H1 (cell line): Measurements from ENCODE around the gene GDPD3. TPM values are rescaled to one million over a fixed set of nuclear protein-coding genes. Genes with fewer than 3 reads are reported as not detected.

Experiments used
- ASH2L ChIP-seq: fragments of 200-600, 300-600 bp; sonication (generic); IDR thresholded peaks from one replicate; pipeline ENCODE4 v1.7.1; 2017; ENCODE audit warnings: low read length
- ATF3 ChIP-seq: IDR thresholded peaks from 2 replicates; pipeline ENCODE4 v1.6.1; 2011; ENCODE audit warnings: low read depth, mild to moderate bottlenecking, low read length; ENCODE audit not compliant: insufficient read depth
- BACH1 ChIP-seq: IDR thresholded peaks from 2 replicates; pipeline ENCODE4 v1.6.1; 2012; ENCODE audit warnings: low read length, improper control_type of control experiment
- BRCA1 ChIP-seq: IDR thresholded peaks from 2 replicates; pipeline ENCODE4 v1.6.1; 2012; ENCODE audit warnings: low read depth, low read length, improper control_type of control experiment
- CTBP2 ChIP-seq: IDR thresholded peaks from 2 replicates; pipeline ENCODE4 v1.7.0; 2011; ENCODE audit warnings: borderline replicate concordance, mild to moderate bottlenecking, moderate library complexity, mixed read lengths, low read length; ENCODE audit not compliant: insufficient read depth, insufficient read length
- CTCF ChIP-seq, 3 experiments: IDR thresholded peaks; 1 replicate in 2 of 3; 2 replicates in 1 of 3; pipeline versions ENCODE4 v1.5.1 to v1.6.1; 2011; ENCODE audit warnings: low read length in 3 of 3, mild to moderate bottlenecking in 3 of 3, inconsistent platforms in 2 of 3, low read depth in 1 of 3, moderate library complexity in 1 of 3; ENCODE audit not compliant: insufficient read depth in 1 of 3; ENCODE audit errors: control extremely low read depth in 1 of 3
- EZH2 ChIP-seq: fragments of 200-600 bp; sonication (generic); IDR thresholded peaks from 2 replicates; pipeline ENCODE4 v1.7.1; 2012; ENCODE audit warnings: low read depth, mild to moderate bottlenecking, moderate library complexity, low read length, inconsistent platforms; ENCODE audit not compliant: severe bottlenecking
- FOSL1 ChIP-seq: IDR thresholded peaks from 2 replicates; pipeline ENCODE4 v1.6.1; 2011; ENCODE audit warnings: mild to moderate bottlenecking, low read depth, low read length, moderate library complexity; ENCODE audit not compliant: insufficient read depth
- GABPA ChIP-seq: IDR thresholded peaks from 2 replicates; pipeline ENCODE4 v1.6.1; 2011; ENCODE audit warnings: mild to moderate bottlenecking, low read length, moderate library complexity, borderline replicate concordance; ENCODE audit not compliant: insufficient read depth
- GTF2F1 ChIP-seq: IDR thresholded peaks from 2 replicates; pipeline ENCODE4 v1.6.1; 2012; ENCODE audit warnings: low read depth, low read length, improper control_type of control experiment, borderline replicate concordance
- HDAC6 ChIP-seq: IDR thresholded peaks from one replicate; pipeline ENCODE4 v1.7.1; 2012; ENCODE audit warnings: low read depth, mild to moderate bottlenecking, inconsistent platforms, low read length, moderate library complexity
- JUN ChIP-seq: IDR thresholded peaks from 2 replicates; pipeline ENCODE4 v1.6.1; 2011; ENCODE audit warnings: low read depth, mild to moderate bottlenecking, improper control_type of control experiment, low read length
- KDM1A ChIP-seq: fragments of 200-600, 300-600 bp; sonication (generic); IDR thresholded peaks from 2 replicates; pipeline ENCODE4 v1.7.1; 2016; ENCODE audit warnings: mild to moderate bottlenecking, low read length, borderline replicate concordance
- POLR2A ChIP-seq, 2 experiments: IDR thresholded peaks; 1 replicate in 1 of 2; 2 replicates in 1 of 2; pipeline ENCODE4 v1.6.1; 2011; ENCODE audit warnings: low read depth in 2 of 2, low read length in 2 of 2, mild to moderate bottlenecking in 2 of 2; ENCODE audit errors: control extremely low read depth in 1 of 2
- SP1 ChIP-seq: IDR thresholded peaks from 2 replicates; pipeline ENCODE4 v1.6.1; 2011; ENCODE audit warnings: low read depth, low read length
- TAF7 ChIP-seq: optimal IDR thresholded peaks from 2 replicates; pipeline ENCODE3; 2011; ENCODE audit warnings: low read depth, mild to moderate bottlenecking, inconsistent platforms, low read length, moderate library complexity, borderline replicate concordance
- TBP ChIP-seq: IDR thresholded peaks from 2 replicates; pipeline ENCODE4 v1.6.1; 2011; ENCODE audit warnings: low read depth, low read length, improper control_type of control experiment
- ZNF274 ChIP-seq: IDR thresholded peaks from 2 replicates; pipeline ENCODE4 v1.7.0; 2012; ENCODE audit warnings: low read length, borderline replicate concordance; ENCODE audit errors: extremely low read depth
- polyA plus RNA-seq, 7 experiments: library from polyadenylated mRNA; depleted of rRNA in 3 of 7; stranded (reverse) in 5 of 7; unstranded in 2 of 7; fragments of >200 nt in 5 of 7; fragments of 200-250 nt in 2 of 7; gene quantifications; 1 replicate in 5 of 7; 2 replicates in 1 of 7; 4 replicates in 1 of 7; pipeline versions ENCODE4 v1.2.1 to v1.2.3, GENCODE V29; 2011 to 2013; ENCODE audit warnings: missing spikeins in 2 of 7, mixed read lengths in 2 of 7
- total RNA-seq: library from RNA; stranded (reverse); fragmentation: NEBNext Ultra II Directional; extraction: Animal tissue kit (Norgen Biotek cat#: 25700); gene quantifications from 2 replicates; pipeline ENCODE4 v1.2.1, GENCODE V29; 2021
- TF ChIP-seq, protein P1 (sequence below): IDR thresholded peaks from 2 replicates; pipeline ENCODE4 v1.6.1; 2012; ENCODE audit warnings: inconsistent platforms

The GDPD3 gene
- total and polyA plus RNA-seq, 2 of the 8 experiments (the other 6 are each of a cell fraction or from before 2014, with no cell fraction given), result 0.20 TPM; not detected in 1

GRCh38 chr16:30096105-30096861, 17.1 kb downstream of the GDPD3 start, which contains the start of gene YPEL3 (continued):
- TF ChIP-seq SP1 (no peak), ATF3 (no peak), EZH2 (no peak), ASH2L (peak; percentile 88), FOSL1 (no peak), ZNF274 (no peak), POLR2A (IDR thresholded peaks at IDR 0.05; ENCODE audit: control extremely low read depth in 1 of 2, low read depth in 2 of 2, low read length in 2 of 2) (peak; percentile 76 to 78), GABPA (no peak), JUN (no peak), KDM1A (no peak), BRCA1 (no peak), CTCF (IDR thresholded peaks at IDR 0.05; ENCODE audit: control extremely low read depth in 1 of 3, insufficient read depth in 1 of 3, low read depth in 1 of 3, low read length in 3 of 3) (no peak), GTF2F1 (0 out of 2 replicates have a peak, but pooled peaks have one; percentile 7), CTBP2 (no peak), HDAC6 (no peak), TBP (no peak), BACH1 (no peak), TAF7 (peak; percentile 68)
- TF ChIP-seq, protein P1, sequence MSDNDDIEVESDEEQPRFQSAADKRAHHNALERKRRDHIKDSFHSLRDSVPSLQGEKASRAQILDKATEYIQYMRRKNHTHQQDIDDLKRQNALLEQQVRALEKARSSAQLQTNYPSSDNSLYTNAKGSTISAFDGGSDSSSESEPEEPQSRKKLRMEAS, result peak; percentile 78
